NT2/D1 (cell line): Measurements from ENCODE around the gene ARHGEF9.

Experiments
- YY1 ChIP-seq: IDR thresholded peaks from 2 replicates; pipeline ENCODE4 v1.6.1; 2011; ENCODE audit not compliant: insufficient read length, insufficient read depth
- ZNF274 ChIP-seq: IDR thresholded peaks from 2 replicates; pipeline ENCODE4 v1.6.1; 2011; ENCODE audit warnings: mild to moderate bottlenecking, low read depth, low read length

- no peak for TF ChIP-seq ZNF274
- no peak for TF ChIP-seq YY1
These were observed 33.5 kb downstream of the ARHGEF9 start for GRCh38 chrX:63751481-63751880.
